ENCODE data around the gene TJP1. TPM values are rescaled to one million over a fixed set of nuclear protein-coding genes. Genes with fewer than 3 reads are reported as not detected.
A peak's percentile ranks its signal among the peaks of the same experiment; 100 is the strongest.

Gene TJP1
- polyA plus RNA-seq, 4 donors = 19.5 to 61.8 (median 29.8) TPM

- H3K4me1 ChIP-seq (ENCODE audit: control insufficient read depth in 3 of 3, insufficient read depth in 2 of 3, low read depth in 1 of 3, low read length in 2 of 3) = peaks cover 0 to 5% (median 0%) of the 10 kb centered on the region in 3 donors
- DNase-seq (no peak), FAIRE-seq (no peak)
- 83 to 93% (median 89%) methylated on average over 7 of the region's 7 CpGs for WGBS, 3 donors
- H3K9me3 ChIP-seq (ENCODE audit: control insufficient read depth in 2 of 2, insufficient read depth in 1 of 2, low read depth in 1 of 2, low read length in 1 of 2) = no peaks in the 10 kb centered on the region
- no peak overlapping the region for H3K27ac ChIP-seq (ENCODE audit: low read depth in 1 of 3, low read length in 2 of 3)
- H3K4me3 ChIP-seq (ENCODE audit: low read depth in 1 of 3, low read length in 3 of 3) = no peak overlapping the region
- peaks cover 0 to 3% (median 0%) of the 10 kb centered on the region in 3 donors for H3K36me3 ChIP-seq (ENCODE audit: control insufficient read depth in 3 of 3, insufficient read depth in 2 of 3, low read depth in 1 of 3, low read length in 3 of 3)
- no peaks in the 10 kb centered on the region for H3K27me3 ChIP-seq (ENCODE audit: control insufficient read depth in 3 of 3, insufficient read depth in 3 of 3, low read length in 3 of 3)
Observed at GRCh38 chr15:29693225-29693624, 129.0 kb downstream of the TJP1 start.

GRCh38 chr15:29692527-29692926 lies 129.7 kb downstream of the TJP1 start:
- H3K9me3 ChIP-seq (ENCODE audit: control insufficient read depth in 2 of 2, insufficient read depth in 1 of 2, low read depth in 1 of 2, low read length in 1 of 2) = no peaks in the 10 kb centered on the region
- no peak overlapping the region for H3K27ac ChIP-seq (ENCODE audit: low read depth in 1 of 3, low read length in 2 of 3)
- no peaks in the 10 kb centered on the region for H3K27me3 ChIP-seq (ENCODE audit: control insufficient read depth in 3 of 3, insufficient read depth in 3 of 3, low read length in 3 of 3)
- H3K36me3 ChIP-seq (ENCODE audit: control insufficient read depth in 3 of 3, insufficient read depth in 2 of 3, low read depth in 1 of 3, low read length in 3 of 3) = no peaks in the 10 kb centered on the region
- FAIRE-seq (no peak), DNase-seq (no peak)
- no peak overlapping the region for H3K4me3 ChIP-seq (ENCODE audit: low read depth in 1 of 3, low read length in 3 of 3)
- H3K4me1 ChIP-seq (ENCODE audit: control insufficient read depth in 3 of 3, insufficient read depth in 2 of 3, low read depth in 1 of 3, low read length in 2 of 3) = peaks cover 0 to 11% (median 0%) of the 10 kb centered on the region in 3 donors
- 38 to 49% (median 46%) methylated on average over 2 of the region's 2 CpGs for WGBS, 3 donors

GRCh38 chr15:29690765-29691475 lies 131.3 kb downstream of the TJP1 start:
- Histone ChIP-seq H3K9me3 (ENCODE audit: control insufficient read depth in 2 of 2, insufficient read depth in 1 of 2, low read depth in 1 of 2, low read length in 1 of 2) (no peaks in the 10 kb centered on the region), H3K4me1 (ENCODE audit: control insufficient read depth in 3 of 3, insufficient read depth in 2 of 3, low read depth in 1 of 3, low read length in 2 of 3) (peaks cover 0 to 17% (median 0%) of the 10 kb centered on the region in 3 donors), H3K27ac (ENCODE audit: low read depth in 1 of 3, low read length in 2 of 3) (no peak overlapping the region), H3K27me3 (ENCODE audit: control insufficient read depth in 3 of 3, insufficient read depth in 3 of 3, low read length in 3 of 3) (no peaks in the 10 kb centered on the region), H3K4me3 (ENCODE audit: low read depth in 1 of 3, low read length in 3 of 3) (no peak overlapping the region), H3K36me3 (ENCODE audit: control insufficient read depth in 3 of 3, insufficient read depth in 2 of 3, low read depth in 1 of 3, low read length in 3 of 3) (no peaks in the 10 kb centered on the region)
- 66 to 71% (median 71%) methylated on average over 7 of the region's 7 CpGs for WGBS, 3 donors
- no peak for FAIRE-seq
- DNase-seq = no peak

- WGBS, 3 donors = 94 to 95% (median 95%) methylated on average over 5 to 6 of the region's 6 CpGs
- H3K36me3 ChIP-seq (ENCODE audit: control insufficient read depth in 3 of 3, insufficient read depth in 2 of 3, low read depth in 1 of 3, low read length in 3 of 3) = no peaks in the 10 kb centered on the region
- no peaks in the 10 kb centered on the region for H3K9me3 ChIP-seq (ENCODE audit: control insufficient read depth in 2 of 2, insufficient read depth in 1 of 2, low read depth in 1 of 2, low read length in 1 of 2)
- H3K27me3 ChIP-seq (ENCODE audit: control insufficient read depth in 3 of 3, insufficient read depth in 3 of 3, low read length in 3 of 3) = no peaks in the 10 kb centered on the region
- H3K4me3 ChIP-seq (ENCODE audit: low read depth in 1 of 3, low read length in 3 of 3) = no peak overlapping the region
- H3K4me1 ChIP-seq (ENCODE audit: control insufficient read depth in 3 of 3, insufficient read depth in 2 of 3, low read depth in 1 of 3, low read length in 2 of 3) = peaks cover 0 to 17% (median 0%) of the 10 kb centered on the region in 3 donors
- DNase-seq = no peak
- no peak overlapping the region for H3K27ac ChIP-seq (ENCODE audit: low read depth in 1 of 3, low read length in 2 of 3)
- no peak for FAIRE-seq
Observed at GRCh38 chr15:29689287-29689986, 132.8 kb downstream of the TJP1 start.

- H3K9me3 ChIP-seq (ENCODE audit: control insufficient read depth in 2 of 2, insufficient read depth in 1 of 2, low read depth in 1 of 2, low read length in 1 of 2) = no peaks in the 10 kb centered on the region
- peaks cover 0 to 17% (median 0%) of the 10 kb centered on the region in 3 donors for H3K4me1 ChIP-seq (ENCODE audit: control insufficient read depth in 3 of 3, insufficient read depth in 2 of 3, low read depth in 1 of 3, low read length in 2 of 3)
- H3K27ac ChIP-seq (ENCODE audit: low read depth in 1 of 3, low read length in 2 of 3) = peak overlapping the region in 1 of 3 donors; percentile 6
- H3K27me3 ChIP-seq (ENCODE audit: control insufficient read depth in 3 of 3, insufficient read depth in 3 of 3, low read length in 3 of 3) = no peaks in the 10 kb centered on the region
- no peak overlapping the region for H3K4me3 ChIP-seq (ENCODE audit: low read depth in 1 of 3, low read length in 3 of 3)
- DNase-seq = no peak
- WGBS, 3 donors = 79 to 82% (median 80%) methylated on average over 23 to 26 of the region's 26 CpGs
- FAIRE-seq = no peak
- H3K36me3 ChIP-seq (ENCODE audit: control insufficient read depth in 3 of 3, insufficient read depth in 2 of 3, low read depth in 1 of 3, low read length in 3 of 3) = no peaks in the 10 kb centered on the region
Observed at GRCh38 chr15:29688506-29689286, 133.6 kb downstream of the TJP1 start.

- WGBS, 3 donors = 15 to 62% (median 43%) methylated on average over 23 to 24 of the region's 24 CpGs
- FAIRE-seq (no peak), DNase-seq (peak; percentile 90 to 96)
- Histone ChIP-seq H3K27me3 (ENCODE audit: control insufficient read depth in 3 of 3, insufficient read depth in 3 of 3, low read length in 3 of 3) (no peaks in the 10 kb centered on the region), H3K4me3 (ENCODE audit: low read depth in 1 of 3, low read length in 3 of 3) (peak overlapping the region in 1 of 3 donors; percentile 12), H3K36me3 (ENCODE audit: control insufficient read depth in 3 of 3, insufficient read depth in 2 of 3, low read depth in 1 of 3, low read length in 3 of 3) (no peaks in the 10 kb centered on the region), H3K4me1 (ENCODE audit: control insufficient read depth in 3 of 3, insufficient read depth in 2 of 3, low read depth in 1 of 3, low read length in 2 of 3) (peaks cover 0 to 17% (median 0%) of the 10 kb centered on the region in 3 donors), H3K9me3 (ENCODE audit: control insufficient read depth in 2 of 2, insufficient read depth in 1 of 2, low read depth in 1 of 2, low read length in 1 of 2) (no peaks in the 10 kb centered on the region), H3K27ac (ENCODE audit: low read depth in 1 of 3, low read length in 2 of 3) (peak overlapping the region; percentile 42 to 98 (median 87))
Observed at GRCh38 chr15:29687939-29688505, 134.2 kb downstream of the TJP1 start.

GRCh38 chr15:29687204-29687815 lies 135.0 kb downstream of the TJP1 start:
- Histone ChIP-seq H3K4me1 (ENCODE audit: control insufficient read depth in 3 of 3, insufficient read depth in 2 of 3, low read depth in 1 of 3, low read length in 2 of 3) (peaks cover 0 to 17% (median 0%) of the 10 kb centered on the region in 3 donors), H3K27ac (ENCODE audit: low read depth in 1 of 3, low read length in 2 of 3) (peak overlapping the region; percentile 42 to 98 (median 87)), H3K36me3 (ENCODE audit: control insufficient read depth in 3 of 3, insufficient read depth in 2 of 3, low read depth in 1 of 3, low read length in 3 of 3) (no peaks in the 10 kb centered on the region), H3K4me3 (ENCODE audit: low read depth in 1 of 3, low read length in 3 of 3) (peak overlapping the region in 1 of 3 donors; percentile 12), H3K27me3 (ENCODE audit: control insufficient read depth in 3 of 3, insufficient read depth in 3 of 3, low read length in 3 of 3) (no peaks in the 10 kb centered on the region), H3K9me3 (ENCODE audit: control insufficient read depth in 2 of 2, insufficient read depth in 1 of 2, low read depth in 1 of 2, low read length in 1 of 2) (no peaks in the 10 kb centered on the region)
- WGBS, 3 donors = 18 to 64% (median 28%) methylated on average over 15 of the region's 15 CpGs
- DNase-seq (peak; percentile 45 to 94), FAIRE-seq (no peak)
